Smooth muscle cell (in vitro differentiated cells): ENCODE data around the gene CNTNAP2. TPM values are rescaled to one million over a fixed set of nuclear protein-coding genes. Genes with fewer than 3 reads are reported as not detected.

Source experiments
- DNase-seq: peaks from one replicate; lab custom pipeline; 2025; ENCODE audit not compliant: unreplicated experiment; lab: John Stamatoyannopoulos, UW
- H2AFZ ChIP-seq: fragments of 200-600 bp; sonication (generic); 2 replicates; pipeline ENCODE4 v1.6.0; 2016; ENCODE audit warnings: antibody characterized with exemption, low read depth, mild to moderate bottlenecking
- H3F3A ChIP-seq: fragments of 200-600 bp; sonication (generic); 2 replicates; pipeline ENCODE4 v1.6.0; 2017; ENCODE audit warnings: antibody characterized with exemption, low read depth
- H3K27ac ChIP-seq: fragments of 200-600 bp; sonication (generic); 2 replicates; pipeline ENCODE4 v1.5.1; 2016; ENCODE audit warnings: low read depth, mild to moderate bottlenecking
- H3K27me3 ChIP-seq: fragments of 200-600 bp; sonication (generic); 2 replicates; pipeline ENCODE4 v1.6.1; 2016; ENCODE audit warnings: low read depth, mild to moderate bottlenecking
- H3K36me3 ChIP-seq: fragments of 200-600 bp; sonication (generic); 2 replicates; pipeline ENCODE4 v1.5.1; 2016; ENCODE audit warnings: low read depth
- H3K4me1 ChIP-seq: fragments of 200-600 bp; sonication (generic); 2 replicates; pipeline ENCODE4 v1.5.1; 2016; ENCODE audit warnings: low read depth
- H3K4me2 ChIP-seq: fragments of 200-600 bp; sonication (generic); 2 replicates; pipeline ENCODE4 v1.6.0; 2016; ENCODE audit warnings: mild to moderate bottlenecking
- H3K4me3 ChIP-seq: fragments of 200-600 bp; sonication (generic); 2 replicates; pipeline ENCODE4 v1.5.1; 2016; ENCODE audit warnings: mild to moderate bottlenecking
- H3K79me2 ChIP-seq: fragments of 200-600 bp; sonication (generic); 2 replicates; pipeline ENCODE4 v1.6.0; 2016; ENCODE audit warnings: low read depth, mild to moderate bottlenecking
- H3K9ac ChIP-seq: fragments of 200-600 bp; sonication (generic); 2 replicates; pipeline ENCODE4 v1.6.0; 2016; ENCODE audit warnings: low read depth
- H3K9me3 ChIP-seq: fragments of 200-600 bp; sonication (generic); replicated peaks from 2 replicates; pipeline ENCODE4 v1.5.1; 2016; ENCODE audit warnings: low read depth
- H4K20me1 ChIP-seq: fragments of 200-600 bp; sonication (generic); 2 replicates; pipeline ENCODE4 v1.6.0; 2016; ENCODE audit warnings: low read depth
- CTCF ChIP-seq: fragments of 200-600 bp; sonication (generic); IDR thresholded peaks from 2 replicates; pipeline ENCODE4 v1.5.1; 2017; ENCODE audit warnings: borderline replicate concordance, mild to moderate bottlenecking, antibody characterized with exemption; ENCODE audit not compliant: insufficient read depth, poor library complexity, severe bottlenecking
- WGBS: methylation state at CpG from one replicate; pipeline ENCODE4 v1.1.7; 2016; ENCODE audit warnings: low lambda C conversion rate; 5-methylcytosine and 5-hydroxymethylcytosine counted together
- polyA plus RNA-seq: library from polyadenylated mRNA; unstranded; fragments of >200 nt; fragmentation: Nextera tagmentation; extraction: Ambion mirVana; gene quantifications from 2 replicates; pipeline ENCODE4 v1.2.1, GENCODE V29; 2016
- total RNA-seq: library from RNA; depleted of rRNA; stranded (reverse); fragments of >200 nt; gene quantifications from 2 replicates; pipeline ENCODE4 v1.2.3, GENCODE V29; 2014

CNTNAP2 gene
- total and polyA plus RNA-seq, 2 experiments from 2014 or later = 1.7 to 9.0 TPM

DNA sequence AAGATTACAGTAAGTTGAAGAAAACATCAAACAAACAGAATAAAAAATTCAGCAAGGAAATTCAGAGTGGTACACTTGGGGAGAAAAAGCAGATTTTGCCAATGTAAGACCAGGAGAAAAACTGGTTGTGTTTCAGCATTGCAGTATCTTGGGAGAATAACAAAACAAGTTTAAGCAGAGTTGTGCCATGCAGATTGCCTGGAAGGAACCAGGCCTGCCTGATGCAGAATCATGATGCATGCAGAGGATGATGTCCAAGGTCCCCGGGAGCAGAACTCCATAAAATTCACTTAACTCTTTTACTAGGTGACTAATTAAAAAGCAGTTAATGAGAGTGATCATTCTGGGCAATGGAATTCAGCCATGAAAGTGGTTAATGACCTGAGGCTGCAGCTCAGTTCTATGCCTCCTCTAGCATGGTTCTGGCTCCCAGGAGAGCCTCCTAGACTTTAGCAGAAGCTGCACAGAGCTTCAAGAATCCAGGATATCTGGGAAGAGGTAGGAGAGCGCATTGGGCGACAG, 2094.3 kb downstream of the CNTNAP2 start:
- no peak overlapping the region for H3K9ac ChIP-seq
- H3K36me3 ChIP-seq = no peaks in the 10 kb centered on the region
- no peak overlapping the region for H2AFZ ChIP-seq
- H3K4me1 ChIP-seq = no peaks in the 10 kb centered on the region
- no peak overlapping the region for H3K4me2 ChIP-seq
- H3F3A ChIP-seq = no peaks in the 10 kb centered on the region
- no peaks in the 10 kb centered on the region for H3K9me3 ChIP-seq
- DNase-seq = no peak
- no peak overlapping the region for H3K27ac ChIP-seq
- no peaks in the 10 kb centered on the region for H4K20me1 ChIP-seq
- 77% methylated on average over 3 of the region's 3 CpGs for WGBS
- no peaks in the 10 kb centered on the region for H3K79me2 ChIP-seq
- TF ChIP-seq CTCF = no peak
- no peaks in the 10 kb centered on the region for H3K27me3 ChIP-seq
- no peak overlapping the region for H3K4me3 ChIP-seq

DNA sequence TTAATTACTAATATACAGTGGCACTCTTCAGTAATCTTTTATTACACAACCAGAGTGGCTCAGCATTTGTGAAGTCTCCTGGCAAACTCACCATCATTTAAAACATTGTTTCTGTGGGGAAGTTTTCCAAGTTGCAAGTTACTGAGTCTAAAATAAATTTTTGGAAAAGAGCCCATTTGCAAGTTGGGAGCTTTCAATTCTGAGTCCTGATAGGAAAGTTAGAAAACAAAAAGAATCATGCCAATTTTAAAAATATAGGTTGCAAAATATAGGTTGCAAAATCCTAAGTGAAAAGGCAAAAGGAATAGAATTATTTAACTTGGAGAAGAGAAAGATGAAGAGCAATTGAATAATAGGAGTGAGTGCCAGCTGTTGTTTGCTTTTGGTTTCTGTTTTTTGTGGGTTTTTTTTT, 2095.1 kb downstream of the CNTNAP2 start:
- Histone ChIP-seq H4K20me1 (no peaks in the 10 kb centered on the region), H3K9me3 (no peaks in the 10 kb centered on the region), H2AFZ (no peak overlapping the region), H3K27me3 (no peaks in the 10 kb centered on the region), H3K9ac (no peak overlapping the region), H3K4me2 (no peak overlapping the region), H3K4me1 (no peaks in the 10 kb centered on the region), H3K79me2 (no peaks in the 10 kb centered on the region), H3K27ac (no peak overlapping the region), H3F3A (no peaks in the 10 kb centered on the region), H3K36me3 (no peaks in the 10 kb centered on the region), H3K4me3 (no peak overlapping the region)
- DNase-seq = no peak
- TF ChIP-seq CTCF = no peak

GRCh38 chr7:148212731-148213130, 2096.1 kb downstream of the CNTNAP2 start:
- no peak overlapping the region for H3K9ac ChIP-seq
- no peak for DNase-seq
- no peaks in the 10 kb centered on the region for H3K36me3 ChIP-seq
- no peak for TF ChIP-seq CTCF
- no peak overlapping the region for H3K4me2 ChIP-seq
- H3K9me3 ChIP-seq = no peaks in the 10 kb centered on the region
- no peak overlapping the region for H3K27ac ChIP-seq
- no peaks in the 10 kb centered on the region for H3F3A ChIP-seq
- H2AFZ ChIP-seq = no peak overlapping the region
- no peak overlapping the region for H3K4me3 ChIP-seq
- no peaks in the 10 kb centered on the region for H4K20me1 ChIP-seq
- no peaks in the 10 kb centered on the region for H3K79me2 ChIP-seq
- no peaks in the 10 kb centered on the region for H3K4me1 ChIP-seq
- 82% methylated on average over 3 of the region's 3 CpGs for WGBS
- no peaks in the 10 kb centered on the region for H3K27me3 ChIP-seq

DNA sequence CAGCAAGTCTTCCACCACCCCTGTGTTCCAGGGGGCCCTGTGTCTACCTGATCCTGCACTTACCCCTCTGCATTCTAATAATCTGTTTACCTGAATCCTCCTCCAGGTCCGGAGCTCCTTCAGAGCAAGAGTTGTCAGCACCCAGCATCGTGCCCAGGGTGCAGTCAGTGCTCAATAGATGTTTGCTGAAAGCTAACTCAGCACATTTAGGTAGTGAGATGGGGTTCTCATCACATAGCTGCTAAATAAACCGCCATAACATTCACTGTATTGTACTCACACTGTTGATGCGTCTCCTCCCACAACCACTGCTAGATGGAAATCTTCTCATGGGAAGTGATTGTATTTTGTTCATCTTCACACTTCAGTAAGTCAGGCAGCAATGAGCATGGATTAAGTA, 2097.5 kb downstream of the CNTNAP2 start:
- TF ChIP-seq CTCF = no peak
- Histone ChIP-seq H3K4me2 (no peak overlapping the region), H3K9me3 (no peaks in the 10 kb centered on the region), H3K27me3 (no peaks in the 10 kb centered on the region), H2AFZ (no peak overlapping the region), H4K20me1 (no peaks in the 10 kb centered on the region), H3K9ac (no peak overlapping the region), H3K4me1 (no peaks in the 10 kb centered on the region), H3K79me2 (no peaks in the 10 kb centered on the region), H3K4me3 (no peak overlapping the region), H3K36me3 (no peaks in the 10 kb centered on the region), H3F3A (no peaks in the 10 kb centered on the region), H3K27ac (no peak overlapping the region)
- 93% methylated on average over 4 of the region's 4 CpGs for WGBS
- DNase-seq = no peak
